Adrenal gland (tissue), 5 donors: ENCODE measurements around the gene BAG2.

Experiments
- POLR2A ChIP-seq, 2 donors: fragments of 450-650 bp; IDR thresholded peaks; one replicate each; pipeline ENCODE4 v1.6.1; 2017; ENCODE audit warnings: antibody characterized with exemption in 2 of 2, mild to moderate bottlenecking in 2 of 2, moderate library complexity in 1 of 2
- TF ChIP-seq, protein P1 (sequence below), 6 experiments: fragments of 450-650 bp in 4 of 6; fragments of 200-600 bp in 2 of 6; sonication (generic) in 1 of 6; IDR thresholded peaks; 1 replicate in 5 of 6; 2 replicates in 1 of 6; pipeline versions ENCODE4 v1.5.1 to v1.8.0; 2016 to 2021; ENCODE audit warnings: antibody characterized with exemption in 6 of 6, mild to moderate bottlenecking in 2 of 6, moderate library complexity in 1 of 6
- donor health status: DM: no; HTN: no; CAD: no.

DNA sequence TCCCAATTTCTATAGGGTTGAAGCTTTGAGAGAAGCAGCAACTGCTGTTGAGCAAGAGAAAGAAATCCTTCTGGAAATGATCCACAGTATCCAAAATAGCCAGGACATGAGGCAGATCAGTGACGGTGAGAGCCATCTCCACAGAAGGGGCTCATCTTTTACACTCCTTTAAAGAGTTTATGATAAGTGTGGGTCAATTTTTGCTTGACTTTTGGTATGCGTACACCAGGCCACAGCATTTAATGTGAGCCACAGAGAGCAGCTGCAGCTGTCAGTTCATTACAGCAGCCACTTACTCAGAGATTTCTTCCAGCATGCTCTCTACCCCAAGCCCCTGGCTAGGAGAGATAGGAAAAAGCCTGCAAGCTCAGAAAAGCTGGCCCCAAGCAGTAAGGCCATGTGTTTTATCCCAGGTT lies 9.9 kb downstream of the BAG2 start:
- TF ChIP-seq, protein P1, sequence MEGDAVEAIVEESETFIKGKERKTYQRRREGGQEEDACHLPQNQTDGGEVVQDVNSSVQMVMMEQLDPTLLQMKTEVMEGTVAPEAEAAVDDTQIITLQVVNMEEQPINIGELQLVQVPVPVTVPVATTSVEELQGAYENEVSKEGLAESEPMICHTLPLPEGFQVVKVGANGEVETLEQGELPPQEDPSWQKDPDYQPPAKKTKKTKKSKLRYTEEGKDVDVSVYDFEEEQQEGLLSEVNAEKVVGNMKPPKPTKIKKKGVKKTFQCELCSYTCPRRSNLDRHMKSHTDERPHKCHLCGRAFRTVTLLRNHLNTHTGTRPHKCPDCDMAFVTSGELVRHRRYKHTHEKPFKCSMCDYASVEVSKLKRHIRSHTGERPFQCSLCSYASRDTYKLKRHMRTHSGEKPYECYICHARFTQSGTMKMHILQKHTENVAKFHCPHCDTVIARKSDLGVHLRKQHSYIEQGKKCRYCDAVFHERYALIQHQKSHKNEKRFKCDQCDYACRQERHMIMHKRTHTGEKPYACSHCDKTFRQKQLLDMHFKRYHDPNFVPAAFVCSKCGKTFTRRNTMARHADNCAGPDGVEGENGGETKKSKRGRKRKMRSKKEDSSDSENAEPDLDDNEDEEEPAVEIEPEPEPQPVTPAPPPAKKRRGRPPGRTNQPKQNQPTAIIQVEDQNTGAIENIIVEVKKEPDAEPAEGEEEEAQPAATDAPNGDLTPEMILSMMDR (IDR thresholded peaks at IDR 0.05), result no peak
- TF ChIP-seq POLR2A (IDR thresholded peaks at IDR 0.05), result no peak
